Natural killer cell (primary cell): ENCODE data around the gene SLC6A8. TPM values are rescaled to one million over a fixed set of nuclear protein-coding genes. Genes with fewer than 3 reads are reported as not detected.

Source experiments
- ATAC-seq, 3 donors: fragments of 150-1000 bp in 2 of 3; fragments of 200-7000 bp in 1 of 3; cut with Tn5 transposase; 1 replicate in 1 of 3; 2 replicates in 2 of 3; pipeline ENCODE4 v1.10.0; 2021; ENCODE audit warnings: mild to moderate bottlenecking in 2 of 3, moderate library complexity in 2 of 3
- DNase-seq, 2 donors: peaks; one replicate each; pipeline versions ENCODE4 v3.0.0 to v3.0.0-alpha.2; 2013 to 2021; ENCODE audit warnings: mixed read lengths in 1 of 2
- H3K27ac ChIP-seq: one replicate; pipeline ENCODE4 v1.5.1; 2013; ENCODE audit warnings: mild to moderate bottlenecking, low read length
- H3K27me3 ChIP-seq: one replicate; pipeline ENCODE4 v1.6.1; 2013; ENCODE audit warnings: low read length; ENCODE audit not compliant: control insufficient read depth, insufficient read depth
- H3K36me3 ChIP-seq: one replicate; pipeline ENCODE4 v1.6.1; 2013; ENCODE audit warnings: low read length; ENCODE audit not compliant: control insufficient read depth, insufficient read depth
- H3K4me1 ChIP-seq: one replicate; pipeline ENCODE4 v1.6.1; 2013; ENCODE audit warnings: low read length; ENCODE audit not compliant: control insufficient read depth, insufficient read depth
- H3K4me3 ChIP-seq: one replicate; pipeline ENCODE4 v1.5.1; 2013; ENCODE audit warnings: low read length
- H3K9me3 ChIP-seq: one replicate; pipeline ENCODE4 v1.6.1; 2013; ENCODE audit warnings: low read length; ENCODE audit not compliant: control insufficient read depth, insufficient read depth
- H3K27ac Mint-ChIP-seq, 2 donors: one replicate each; pipeline ENCODE4 v1.8.0; 2022; ENCODE audit warnings: mild to moderate bottlenecking in 2 of 2, mixed read lengths in 2 of 2, moderate library complexity in 1 of 2
- H3K27me3 Mint-ChIP-seq, 2 donors: one replicate each; pipeline ENCODE4 v1.8.0; 2022; ENCODE audit warnings: low read depth in 2 of 2, mixed read lengths in 2 of 2
- H3K36me3 Mint-ChIP-seq: one replicate; pipeline ENCODE4 v1.8.0; 2022; ENCODE audit warnings: mixed read lengths
- H3K4me1 Mint-ChIP-seq, 2 donors: one replicate each; pipeline ENCODE4 v1.8.0; 2022; ENCODE audit warnings: mixed read lengths in 2 of 2
- H3K4me3 Mint-ChIP-seq: one replicate; pipeline ENCODE4 v1.8.0; 2022; ENCODE audit warnings: mild to moderate bottlenecking, moderate library complexity, mixed read lengths
- H3K9me3 Mint-ChIP-seq, 2 donors: one replicate each; pipeline ENCODE4 v1.8.0; 2022; ENCODE audit warnings: mixed read lengths in 2 of 2
- WGBS: methylation state at CpG from one replicate; pipeline ENCODE4 v1.1.7; 2013; ENCODE audit warnings: missing lambda C conversion rate; ENCODE audit not compliant: insufficient coverage; 5-methylcytosine and 5-hydroxymethylcytosine counted together
- intact Hi-C: fragments of 100-400 bp; cut with micrococcal nuclease; formaldehyde crosslinking; loops from one replicate; pipeline ENCODE4 v1.14.2; 2022
- total RNA-seq, 4 donors: library from RNA; stranded (reverse); fragments of 120-200 nt in 1 of 4; gene quantifications; one replicate each; pipeline versions ENCODE4 v1.2.3 to v1.2.4, GENCODE V29; 2013 to 2022
- TF ChIP-seq, protein P1 (sequence below): fragments of 200-600 bp; IDR thresholded peaks from one replicate; pipeline ENCODE4 v1.8.0; 2022; ENCODE audit warnings: antibody characterized with exemption

SLC6A8 gene
- total RNA-seq, 3 donors from 2014 or later (not counting 1 experiment from before 2014, with no cell fraction given), result 0.77 to 2.5 (median 1.4) TPM

DNA sequence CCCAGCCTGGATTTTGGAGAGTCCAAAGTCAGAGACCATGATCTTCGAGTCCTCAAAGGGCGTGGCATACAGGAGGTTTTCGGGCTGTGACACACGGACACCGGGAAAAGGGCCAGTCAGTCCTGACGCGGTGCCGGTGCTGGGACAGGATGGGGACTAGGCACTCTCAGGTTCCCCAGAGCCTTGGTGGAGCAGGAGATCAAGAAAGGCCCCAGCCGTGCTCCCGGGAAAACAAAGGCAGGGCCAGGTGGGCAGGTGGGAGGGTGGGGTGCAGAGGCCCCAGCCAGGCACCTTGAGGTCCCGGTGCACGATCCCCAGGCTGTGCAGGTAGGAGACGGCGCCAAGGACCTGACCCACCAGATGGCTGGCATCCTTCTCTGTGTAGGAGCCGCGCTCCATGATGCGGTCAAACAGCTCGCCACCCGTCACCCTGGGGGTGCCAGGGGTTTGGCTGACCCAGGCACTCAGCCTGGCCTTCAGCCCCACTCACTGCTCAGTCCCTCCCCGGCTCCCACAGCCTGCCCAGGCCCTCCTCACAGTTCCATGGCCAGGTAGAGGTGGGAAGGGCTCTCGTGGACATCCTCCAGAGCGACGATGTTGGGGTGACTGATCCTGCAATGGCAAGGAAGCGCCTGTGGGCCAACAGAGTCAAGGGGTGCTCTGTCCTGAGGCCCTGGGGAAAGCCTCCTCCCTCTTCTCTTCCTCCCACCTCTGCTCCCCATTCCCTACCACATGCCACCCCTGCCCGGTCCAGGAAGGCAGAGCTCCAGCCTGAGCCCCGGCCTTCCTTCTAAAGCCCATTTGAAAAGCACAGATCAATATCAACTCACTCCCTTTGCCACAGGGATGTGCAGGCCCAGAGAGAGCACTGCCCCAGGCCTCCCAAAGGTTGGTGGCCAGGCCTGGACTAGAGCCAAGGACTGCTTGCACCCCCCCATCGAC lies 15.9 kb upstream of the SLC6A8 start:
- Mint-ChIP-seq H3K9me3 (no peaks in the 10 kb centered on the region), H3K4me3 (no peak overlapping the region), H3K36me3 (no peaks in the 10 kb centered on the region), H3K27me3 (peaks cover 26 to 27% of the 10 kb centered on the region in 2 donors), H3K4me1 (peaks cover 12 to 13% of the 10 kb centered on the region in 2 donors), H3K27ac (no peak overlapping the region)
- no peaks in the 10 kb centered on the region for H3K36me3 ChIP-seq
- no peak overlapping the region for H3K4me3 ChIP-seq
- DNase-seq, result no peak
- H3K27me3 ChIP-seq, result peaks cover 4% of the 10 kb centered on the region
- peaks cover 7% of the 10 kb centered on the region for H3K4me1 ChIP-seq
- TF ChIP-seq, protein P1, sequence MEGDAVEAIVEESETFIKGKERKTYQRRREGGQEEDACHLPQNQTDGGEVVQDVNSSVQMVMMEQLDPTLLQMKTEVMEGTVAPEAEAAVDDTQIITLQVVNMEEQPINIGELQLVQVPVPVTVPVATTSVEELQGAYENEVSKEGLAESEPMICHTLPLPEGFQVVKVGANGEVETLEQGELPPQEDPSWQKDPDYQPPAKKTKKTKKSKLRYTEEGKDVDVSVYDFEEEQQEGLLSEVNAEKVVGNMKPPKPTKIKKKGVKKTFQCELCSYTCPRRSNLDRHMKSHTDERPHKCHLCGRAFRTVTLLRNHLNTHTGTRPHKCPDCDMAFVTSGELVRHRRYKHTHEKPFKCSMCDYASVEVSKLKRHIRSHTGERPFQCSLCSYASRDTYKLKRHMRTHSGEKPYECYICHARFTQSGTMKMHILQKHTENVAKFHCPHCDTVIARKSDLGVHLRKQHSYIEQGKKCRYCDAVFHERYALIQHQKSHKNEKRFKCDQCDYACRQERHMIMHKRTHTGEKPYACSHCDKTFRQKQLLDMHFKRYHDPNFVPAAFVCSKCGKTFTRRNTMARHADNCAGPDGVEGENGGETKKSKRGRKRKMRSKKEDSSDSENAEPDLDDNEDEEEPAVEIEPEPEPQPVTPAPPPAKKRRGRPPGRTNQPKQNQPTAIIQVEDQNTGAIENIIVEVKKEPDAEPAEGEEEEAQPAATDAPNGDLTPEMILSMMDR, result no peak
- 92% methylated on average over 26 of the region's 27 CpGs for WGBS
- no peaks in the 10 kb centered on the region for H3K9me3 ChIP-seq
- no peak for ATAC-seq
- no peak overlapping the region for H3K27ac ChIP-seq
- intact Hi-C loops, result no loop called here

DNA sequence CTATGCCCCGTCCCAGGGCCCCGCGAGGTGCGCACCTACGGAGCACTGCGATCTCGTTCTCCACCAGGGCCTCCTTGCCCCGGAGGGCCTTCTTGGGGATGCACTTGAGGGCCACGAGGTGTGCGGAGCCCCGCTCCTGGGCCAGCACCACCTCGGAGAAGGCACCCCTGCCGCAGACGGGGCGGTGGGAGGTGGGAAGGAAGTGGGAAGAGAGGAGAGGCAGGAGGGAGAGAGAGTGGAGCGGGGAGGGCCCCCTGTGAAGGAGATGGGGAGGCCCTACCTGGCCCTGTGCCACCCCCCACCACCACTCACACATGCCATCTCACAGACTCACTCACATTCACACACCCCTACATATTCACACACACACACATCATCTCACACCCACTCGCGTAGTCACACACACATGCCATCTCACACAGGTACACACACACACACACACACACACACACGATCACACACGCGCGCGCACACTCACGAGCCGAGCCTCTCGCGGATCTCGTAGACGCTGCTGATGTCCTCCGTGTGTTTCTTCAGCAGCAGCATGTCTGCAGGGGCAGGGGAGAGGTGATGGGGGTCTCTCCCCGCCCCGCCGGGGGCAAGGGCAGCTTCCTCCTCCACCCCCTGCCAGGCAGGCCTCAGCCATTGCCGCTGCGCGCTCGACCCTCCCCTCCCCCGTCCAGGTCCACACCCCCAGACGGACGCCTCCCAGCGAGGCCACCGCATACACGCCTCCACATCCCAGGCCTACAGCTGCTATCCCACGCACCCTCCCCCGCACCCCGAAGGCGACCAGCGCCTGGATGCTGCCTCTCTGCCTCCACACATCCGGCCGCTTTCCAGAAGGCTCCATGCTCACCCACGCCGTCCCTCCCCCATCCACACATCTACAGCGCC lies 14.9 kb upstream of the SLC6A8 start:
- peaks cover 4% of the 10 kb centered on the region for H3K27me3 ChIP-seq
- WGBS, result 48% methylated on average over 41 of the region's 53 CpGs
- Mint-ChIP-seq H3K9me3 (no peaks in the 10 kb centered on the region), H3K36me3 (no peaks in the 10 kb centered on the region), H3K4me1 (peaks cover 8 to 10% of the 10 kb centered on the region in 2 donors), H3K4me3 (no peak overlapping the region), H3K27ac (no peak overlapping the region), H3K27me3 (peaks cover 20 to 24% of the 10 kb centered on the region in 2 donors)
- intact Hi-C loops, result no loop called here
- DNase-seq (no peak), ATAC-seq (no peak)
- no peaks in the 10 kb centered on the region for H3K9me3 ChIP-seq
- H3K36me3 ChIP-seq, result no peaks in the 10 kb centered on the region
- TF ChIP-seq, protein P1, result no peak
- no peak overlapping the region for H3K4me3 ChIP-seq
- H3K27ac ChIP-seq, result no peak overlapping the region
- peaks cover 4% of the 10 kb centered on the region for H3K4me1 ChIP-seq

DNA sequence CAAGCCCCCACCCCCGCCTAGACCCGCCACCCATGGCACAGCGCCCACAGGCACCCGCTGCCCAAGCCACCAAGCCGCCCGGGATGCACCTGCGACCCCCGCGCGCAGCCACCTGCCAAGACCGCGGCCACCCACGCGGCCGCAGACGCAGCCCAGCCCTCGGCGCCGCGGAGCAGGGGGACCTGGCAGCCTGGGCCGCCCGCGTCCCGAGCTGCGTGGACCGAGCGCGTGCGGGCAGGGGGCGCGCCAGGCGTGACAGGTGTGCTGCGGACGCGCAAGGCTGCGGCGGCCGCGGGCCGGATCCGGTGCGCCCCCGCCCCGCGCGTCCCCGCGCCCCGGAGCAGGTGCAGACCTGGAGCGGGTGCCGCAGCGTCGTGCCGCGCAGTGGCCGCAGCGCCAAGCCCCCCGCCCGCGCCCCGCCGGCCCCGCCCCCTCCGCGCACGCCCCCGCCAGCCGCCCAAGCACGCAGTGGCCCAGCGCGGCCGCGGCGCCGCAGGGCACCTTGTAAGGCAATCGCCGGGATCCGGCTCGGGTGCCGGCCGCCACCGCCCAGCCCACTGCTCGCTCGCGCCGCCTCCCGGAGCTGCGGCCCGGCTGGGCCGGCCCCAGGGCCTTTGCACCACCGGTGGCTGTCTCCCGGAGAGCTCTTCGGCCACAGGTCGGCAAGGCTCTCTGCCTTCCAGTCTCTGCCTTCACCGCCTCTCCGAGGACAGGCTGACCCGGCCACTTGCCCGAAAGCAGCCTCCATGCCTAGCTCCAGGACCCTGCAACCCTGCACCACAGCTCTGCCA lies 14.1 kb upstream of the SLC6A8 start, which contains the start of gene PNCK:
Gene PNCK (minus strand): TSS at position 386 of the 791 bp plus-strand sequence. CDS start 737 bp downstream, outside the sequence.
- Histone ChIP-seq H3K4me1 (no peaks in the 10 kb centered on the region), H3K9me3 (no peaks in the 10 kb centered on the region), H3K4me3 (no peak within 1 kb of the TSS), H3K36me3 (no peaks in the 10 kb centered on the region), H3K27me3 (peaks cover 4% of the 10 kb centered on the region), H3K27ac (no peak within 1 kb of the TSS)
- 9% methylated on average over 93 of the region's 98 CpGs for WGBS
- no peaks in the 10 kb centered on the region for H3K9me3 Mint-ChIP-seq
- TF ChIP-seq, protein P1, result no peak
- H3K27ac Mint-ChIP-seq, result no peak within 1 kb of the TSS
- H3K36me3 Mint-ChIP-seq, result no peaks in the 10 kb centered on the region
- peaks cover 4 to 6% of the 10 kb centered on the region in 2 donors for H3K4me1 Mint-ChIP-seq
- intact Hi-C loops, result no loop called here
- peaks cover 15 to 24% of the 10 kb centered on the region in 2 donors for H3K27me3 Mint-ChIP-seq
- DNase-seq, result no peak
- ATAC-seq, result no peak
- no peak within 1 kb of the TSS for H3K4me3 Mint-ChIP-seq
